ENCODE measurements around the gene PAPPA2. TPM values are rescaled to one million over a fixed set of nuclear protein-coding genes. Genes with fewer than 3 reads are reported as not detected.

PAPPA2 gene
- total RNA-seq, 1 donor from 2014 or later = 3.1 TPM

DNA sequence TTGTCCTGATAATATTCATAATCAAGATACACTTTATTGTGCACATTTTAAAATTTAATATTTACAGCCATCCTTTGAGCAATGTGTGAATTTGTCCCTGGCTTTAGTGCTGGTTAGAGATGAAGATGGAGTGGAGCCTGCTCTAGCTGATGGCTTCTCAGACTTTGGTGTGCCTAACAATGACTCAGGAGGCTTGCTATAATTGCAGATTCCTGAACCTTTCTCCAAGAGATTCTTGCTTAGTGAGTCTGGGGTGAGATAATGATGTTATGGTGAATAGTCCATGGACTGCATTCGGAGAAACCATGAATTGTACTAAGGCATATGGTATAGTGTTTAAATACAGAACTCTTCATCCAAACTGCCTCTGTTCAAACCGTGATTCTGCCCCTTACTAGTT is 307.1 kb downstream of the PAPPA2 start:
- no peaks in the 10 kb centered on the region for H3K9me3 ChIP-seq (ENCODE audit: control insufficient read depth in 3 of 3, low read length in 3 of 3)
- no peak overlapping the region for H3K4me3 ChIP-seq (ENCODE audit: low read length in 3 of 3)
- no peaks in the 10 kb centered on the region for H3K36me3 ChIP-seq (ENCODE audit: control insufficient read depth in 3 of 3, insufficient read depth in 3 of 3, low read length in 3 of 3)
- H3K27ac ChIP-seq (ENCODE audit: low read depth, low read length) = no peak overlapping the region
- H3K9ac ChIP-seq (ENCODE audit: low read depth in 1 of 3, low read length in 3 of 3) = no peak overlapping the region
- H3K27me3 ChIP-seq (ENCODE audit: control insufficient read depth in 3 of 3, insufficient read depth in 3 of 3, low read length in 3 of 3) = no peaks in the 10 kb centered on the region
- no peaks in the 10 kb centered on the region for H3K4me1 ChIP-seq (ENCODE audit: control insufficient read depth in 3 of 3, insufficient read depth in 3 of 3, low read length in 3 of 3)

DNA sequence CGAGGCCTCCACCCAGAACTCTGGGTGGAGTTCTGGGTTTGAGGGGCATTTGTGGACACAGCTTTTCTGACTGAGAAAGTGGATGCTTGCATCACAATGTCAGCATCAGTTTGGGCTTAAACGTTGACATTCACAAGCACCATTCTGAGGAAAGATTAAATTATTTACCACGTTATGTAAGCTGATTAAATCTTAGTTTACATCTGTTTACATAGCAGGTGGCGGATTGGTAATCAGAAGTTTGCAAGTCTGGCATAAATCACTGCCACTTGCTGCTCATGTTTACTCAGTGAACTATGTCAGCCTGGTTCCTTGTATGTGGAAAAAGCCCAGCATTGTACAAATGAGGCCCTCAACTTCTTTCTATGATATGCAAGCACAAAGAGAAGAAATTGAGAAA is 310.1 kb downstream of the PAPPA2 start:
- Histone ChIP-seq H3K4me3 (ENCODE audit: low read length in 3 of 3) (no peak overlapping the region), H3K36me3 (ENCODE audit: control insufficient read depth in 3 of 3, insufficient read depth in 3 of 3, low read length in 3 of 3) (no peaks in the 10 kb centered on the region), H3K27ac (ENCODE audit: low read depth, low read length) (no peak overlapping the region), H3K9ac (ENCODE audit: low read depth in 1 of 3, low read length in 3 of 3) (no peak overlapping the region), H3K9me3 (ENCODE audit: control insufficient read depth in 3 of 3, low read length in 3 of 3) (no peaks in the 10 kb centered on the region), H3K4me1 (ENCODE audit: control insufficient read depth in 3 of 3, insufficient read depth in 3 of 3, low read length in 3 of 3) (no peaks in the 10 kb centered on the region), H3K27me3 (ENCODE audit: control insufficient read depth in 3 of 3, insufficient read depth in 3 of 3, low read length in 3 of 3) (no peaks in the 10 kb centered on the region)

DNA sequence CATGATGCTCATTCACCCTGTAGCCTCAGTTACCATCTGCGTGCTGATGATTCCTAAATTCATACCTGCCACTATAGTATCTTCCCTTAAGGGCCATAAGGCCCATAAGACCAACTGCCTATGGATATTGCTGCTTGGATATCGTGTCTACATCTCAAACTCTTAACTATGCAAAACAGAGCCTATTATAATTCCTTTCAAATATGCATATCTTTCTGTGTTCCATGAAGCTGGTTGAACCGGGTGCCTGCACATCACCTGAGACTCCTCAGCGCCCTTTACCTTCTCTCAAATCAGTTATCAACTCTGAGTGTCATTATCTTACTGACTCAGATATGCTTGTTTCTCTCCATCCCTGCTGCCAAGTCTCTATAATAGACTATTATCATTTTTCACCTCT is 311.2 kb downstream of the PAPPA2 start:
- Histone ChIP-seq H3K9me3 (ENCODE audit: control insufficient read depth in 3 of 3, low read length in 3 of 3) (no peaks in the 10 kb centered on the region), H3K9ac (ENCODE audit: low read depth in 1 of 3, low read length in 3 of 3) (no peak overlapping the region), H3K4me3 (ENCODE audit: low read length in 3 of 3) (no peak overlapping the region), H3K4me1 (ENCODE audit: control insufficient read depth in 3 of 3, insufficient read depth in 3 of 3, low read length in 3 of 3) (no peaks in the 10 kb centered on the region), H3K36me3 (ENCODE audit: control insufficient read depth in 3 of 3, insufficient read depth in 3 of 3, low read length in 3 of 3) (no peaks in the 10 kb centered on the region), H3K27me3 (ENCODE audit: control insufficient read depth in 3 of 3, insufficient read depth in 3 of 3, low read length in 3 of 3) (no peaks in the 10 kb centered on the region), H3K27ac (ENCODE audit: low read depth, low read length) (no peak overlapping the region)

DNA sequence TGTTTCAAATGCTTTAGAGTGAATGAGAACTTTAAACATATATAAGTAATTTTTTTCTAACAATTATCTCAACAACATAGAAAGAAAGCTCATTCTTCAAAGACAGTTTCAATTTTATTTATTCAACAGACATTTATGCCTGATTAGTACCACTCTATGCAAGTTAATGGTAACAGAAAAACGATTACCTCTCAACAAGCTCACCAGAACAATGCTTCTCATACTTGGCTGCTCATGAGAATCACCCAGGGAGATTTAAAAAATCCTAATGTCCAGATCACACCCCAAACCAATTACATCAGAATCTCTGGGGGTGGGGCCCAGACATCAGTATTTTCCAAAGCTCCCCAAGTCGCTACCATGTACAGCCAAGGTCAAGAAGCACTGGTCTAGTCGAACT is 312.4 kb downstream of the PAPPA2 start:
- H3K36me3 ChIP-seq (ENCODE audit: control insufficient read depth in 3 of 3, insufficient read depth in 3 of 3, low read length in 3 of 3) = no peaks in the 10 kb centered on the region
- H3K9ac ChIP-seq (ENCODE audit: low read depth in 1 of 3, low read length in 3 of 3) = no peak overlapping the region
- H3K27me3 ChIP-seq (ENCODE audit: control insufficient read depth in 3 of 3, insufficient read depth in 3 of 3, low read length in 3 of 3) = no peaks in the 10 kb centered on the region
- H3K4me1 ChIP-seq (ENCODE audit: control insufficient read depth in 3 of 3, insufficient read depth in 3 of 3, low read length in 3 of 3) = no peaks in the 10 kb centered on the region
- H3K9me3 ChIP-seq (ENCODE audit: control insufficient read depth in 3 of 3, low read length in 3 of 3) = no peaks in the 10 kb centered on the region
- no peak overlapping the region for H3K4me3 ChIP-seq (ENCODE audit: low read length in 3 of 3)
- no peak overlapping the region for H3K27ac ChIP-seq (ENCODE audit: low read depth, low read length)

- Histone ChIP-seq H3K9ac (ENCODE audit: low read depth in 1 of 3, low read length in 3 of 3) (no peak overlapping the region), H3K27me3 (ENCODE audit: control insufficient read depth in 3 of 3, insufficient read depth in 3 of 3, low read length in 3 of 3) (no peaks in the 10 kb centered on the region), H3K4me1 (ENCODE audit: control insufficient read depth in 3 of 3, insufficient read depth in 3 of 3, low read length in 3 of 3) (no peaks in the 10 kb centered on the region), H3K27ac (ENCODE audit: low read depth, low read length) (no peak overlapping the region), H3K36me3 (ENCODE audit: control insufficient read depth in 3 of 3, insufficient read depth in 3 of 3, low read length in 3 of 3) (no peaks in the 10 kb centered on the region), H3K4me3 (ENCODE audit: low read length in 3 of 3) (no peak overlapping the region), H3K9me3 (ENCODE audit: control insufficient read depth in 3 of 3, low read length in 3 of 3) (no peaks in the 10 kb centered on the region)
These were observed 313.0 kb downstream of the PAPPA2 start for GRCh38 chr1:176775996-176776395.

DNA sequence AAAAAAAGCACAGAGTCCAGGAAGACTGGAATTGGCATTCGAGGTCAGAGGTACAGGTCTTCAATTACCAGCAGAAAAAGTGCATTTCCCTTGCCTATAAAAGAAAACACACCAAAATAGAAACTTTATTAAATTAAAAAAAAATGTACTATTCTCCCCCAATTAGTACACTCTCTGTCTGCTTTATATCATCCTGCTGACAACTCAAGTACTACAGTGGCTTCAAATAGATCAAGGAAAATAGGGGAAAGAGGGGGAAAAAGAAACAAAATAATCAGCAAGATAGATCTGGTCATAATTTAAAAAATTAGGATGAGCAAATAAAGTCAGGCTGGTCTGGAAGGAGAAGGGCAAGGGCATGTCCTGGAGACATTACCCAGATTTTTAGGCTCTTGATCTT is 315.1 kb downstream of the PAPPA2 start:
- H3K4me1 ChIP-seq (ENCODE audit: control insufficient read depth in 3 of 3, insufficient read depth in 3 of 3, low read length in 3 of 3) = no peaks in the 10 kb centered on the region
- H3K9ac ChIP-seq (ENCODE audit: low read depth in 1 of 3, low read length in 3 of 3) = no peak overlapping the region
- H3K27me3 ChIP-seq (ENCODE audit: control insufficient read depth in 3 of 3, insufficient read depth in 3 of 3, low read length in 3 of 3) = no peaks in the 10 kb centered on the region
- no peak overlapping the region for H3K27ac ChIP-seq (ENCODE audit: low read depth, low read length)
- no peaks in the 10 kb centered on the region for H3K36me3 ChIP-seq (ENCODE audit: control insufficient read depth in 3 of 3, insufficient read depth in 3 of 3, low read length in 3 of 3)
- no peaks in the 10 kb centered on the region for H3K9me3 ChIP-seq (ENCODE audit: control insufficient read depth in 3 of 3, low read length in 3 of 3)
- no peak overlapping the region for H3K4me3 ChIP-seq (ENCODE audit: low read length in 3 of 3)

- Histone ChIP-seq H3K36me3 (ENCODE audit: control insufficient read depth in 3 of 3, insufficient read depth in 3 of 3, low read length in 3 of 3) (no peaks in the 10 kb centered on the region), H3K4me3 (ENCODE audit: low read length in 3 of 3) (no peak overlapping the region), H3K27me3 (ENCODE audit: control insufficient read depth in 3 of 3, insufficient read depth in 3 of 3, low read length in 3 of 3) (no peaks in the 10 kb centered on the region), H3K9me3 (ENCODE audit: control insufficient read depth in 3 of 3, low read length in 3 of 3) (no peaks in the 10 kb centered on the region), H3K27ac (ENCODE audit: low read depth, low read length) (no peak overlapping the region), H3K9ac (ENCODE audit: low read depth in 1 of 3, low read length in 3 of 3) (no peak overlapping the region), H3K4me1 (ENCODE audit: control insufficient read depth in 3 of 3, insufficient read depth in 3 of 3, low read length in 3 of 3) (no peaks in the 10 kb centered on the region)
These were observed 317.0 kb downstream of the PAPPA2 start for GRCh38 chr1:176779992-176780328.

- no peaks in the 10 kb centered on the region for H3K27me3 ChIP-seq (ENCODE audit: control insufficient read depth in 3 of 3, insufficient read depth in 3 of 3, low read length in 3 of 3)
- H3K4me1 ChIP-seq (ENCODE audit: control insufficient read depth in 3 of 3, insufficient read depth in 3 of 3, low read length in 3 of 3) = no peaks in the 10 kb centered on the region
- no peaks in the 10 kb centered on the region for H3K36me3 ChIP-seq (ENCODE audit: control insufficient read depth in 3 of 3, insufficient read depth in 3 of 3, low read length in 3 of 3)
- H3K9me3 ChIP-seq (ENCODE audit: control insufficient read depth in 3 of 3, low read length in 3 of 3) = no peaks in the 10 kb centered on the region
- no peak overlapping the region for H3K4me3 ChIP-seq (ENCODE audit: low read length in 3 of 3)
- H3K27ac ChIP-seq (ENCODE audit: low read depth, low read length) = no peak overlapping the region
- no peak overlapping the region for H3K9ac ChIP-seq (ENCODE audit: low read depth in 1 of 3, low read length in 3 of 3)
These were observed 320.3 kb downstream of the PAPPA2 start for GRCh38 chr1:176783309-176783708.

DNA sequence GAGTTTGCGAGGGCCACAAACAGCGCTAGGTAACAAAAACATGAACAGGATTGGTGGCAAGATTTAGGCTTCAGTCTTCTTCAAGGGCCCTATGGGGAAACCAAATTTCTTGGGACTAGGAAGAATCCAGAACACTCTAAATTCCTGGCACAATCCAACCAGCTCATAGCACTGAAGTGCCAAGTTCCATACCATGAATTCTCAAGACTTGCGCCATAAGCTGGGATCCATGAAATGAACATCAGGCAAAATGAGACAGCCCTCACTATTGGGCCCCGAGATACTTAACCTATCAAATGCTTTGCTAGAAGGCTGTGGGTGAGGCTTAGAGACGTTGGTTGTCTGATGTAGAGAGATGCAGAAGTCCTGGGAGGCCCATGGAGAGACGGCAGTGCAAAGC is 322.1 kb downstream of the PAPPA2 start:
- Histone ChIP-seq H3K4me3 (ENCODE audit: low read length in 3 of 3) (no peak overlapping the region), H3K36me3 (ENCODE audit: control insufficient read depth in 3 of 3, insufficient read depth in 3 of 3, low read length in 3 of 3) (no peaks in the 10 kb centered on the region), H3K4me1 (ENCODE audit: control insufficient read depth in 3 of 3, insufficient read depth in 3 of 3, low read length in 3 of 3) (no peaks in the 10 kb centered on the region), H3K27me3 (ENCODE audit: control insufficient read depth in 3 of 3, insufficient read depth in 3 of 3, low read length in 3 of 3) (no peaks in the 10 kb centered on the region), H3K9ac (ENCODE audit: low read depth in 1 of 3, low read length in 3 of 3) (no peak overlapping the region), H3K27ac (ENCODE audit: low read depth, low read length) (no peak overlapping the region), H3K9me3 (ENCODE audit: control insufficient read depth in 3 of 3, low read length in 3 of 3) (no peaks in the 10 kb centered on the region)

- no peaks in the 10 kb centered on the region for H3K9me3 ChIP-seq (ENCODE audit: control insufficient read depth in 3 of 3, low read length in 3 of 3)
- H3K27me3 ChIP-seq (ENCODE audit: control insufficient read depth in 3 of 3, insufficient read depth in 3 of 3, low read length in 3 of 3) = no peaks in the 10 kb centered on the region
- peaks cover 0 to 4% (median 0%) of the 10 kb centered on the region in 3 donors for H3K4me1 ChIP-seq (ENCODE audit: control insufficient read depth in 3 of 3, insufficient read depth in 3 of 3, low read length in 3 of 3)
- H3K36me3 ChIP-seq (ENCODE audit: control insufficient read depth in 3 of 3, insufficient read depth in 3 of 3, low read length in 3 of 3) = no peaks in the 10 kb centered on the region
- no peak overlapping the region for H3K9ac ChIP-seq (ENCODE audit: low read depth in 1 of 3, low read length in 3 of 3)
- H3K27ac ChIP-seq (ENCODE audit: low read depth, low read length) = no peak overlapping the region
- no peak overlapping the region for H3K4me3 ChIP-seq (ENCODE audit: low read length in 3 of 3)
These were observed 322.8 kb downstream of the PAPPA2 start for GRCh38 chr1:176785791-176786190.

DNA sequence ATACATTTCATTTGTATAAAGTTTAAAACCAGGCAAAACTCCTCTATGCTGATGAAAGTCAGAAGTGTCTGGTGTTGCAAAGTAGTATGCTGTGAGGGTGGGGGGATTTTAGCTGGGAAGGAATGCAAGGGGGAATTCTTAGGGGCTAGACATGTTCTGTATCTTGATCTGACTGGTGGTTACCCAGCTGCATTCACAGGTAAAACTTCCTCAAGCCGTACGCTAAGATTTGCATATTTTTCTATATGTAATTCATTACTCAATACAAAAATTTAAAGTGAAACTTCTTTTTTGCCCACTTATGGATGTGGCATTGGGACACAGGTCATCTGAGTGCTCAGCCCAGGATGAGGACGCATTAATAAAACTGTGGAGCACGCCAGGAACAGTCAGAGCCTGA is 323.3 kb downstream of the PAPPA2 start:
- H3K36me3 ChIP-seq (ENCODE audit: control insufficient read depth in 3 of 3, insufficient read depth in 3 of 3, low read length in 3 of 3) = no peaks in the 10 kb centered on the region
- no peak overlapping the region for H3K9ac ChIP-seq (ENCODE audit: low read depth in 1 of 3, low read length in 3 of 3)
- H3K9me3 ChIP-seq (ENCODE audit: control insufficient read depth in 3 of 3, low read length in 3 of 3) = no peaks in the 10 kb centered on the region
- no peaks in the 10 kb centered on the region for H3K27me3 ChIP-seq (ENCODE audit: control insufficient read depth in 3 of 3, insufficient read depth in 3 of 3, low read length in 3 of 3)
- no peak overlapping the region for H3K27ac ChIP-seq (ENCODE audit: low read depth, low read length)
- no peak overlapping the region for H3K4me3 ChIP-seq (ENCODE audit: low read length in 3 of 3)
- H3K4me1 ChIP-seq (ENCODE audit: control insufficient read depth in 3 of 3, insufficient read depth in 3 of 3, low read length in 3 of 3) = peaks cover 0 to 4% (median 0%) of the 10 kb centered on the region in 3 donors
